GM06990 (cell line): Measurements from ENCODE around the gene EXOC3L1.

ENCODE experiments used
- DNase-seq: peaks from one replicate; pipeline ENCODE4 v3.0.0-alpha.2; 2011; ENCODE audit not compliant: insufficient read length; ENCODE audit errors: extremely low read depth
- H3K27me3 ChIP-seq: replicated peaks from 2 replicates; pipeline ENCODE4 v1.6.0; 2011; ENCODE audit warnings: low read length; ENCODE audit not compliant: control insufficient read depth, insufficient read depth
- H3K36me3 ChIP-seq: 2 replicates; pipeline ENCODE4 v1.5.1; 2011; ENCODE audit warnings: low read length; ENCODE audit not compliant: control insufficient read depth, insufficient read depth
- H3K4me3 ChIP-seq: replicated peaks from 2 replicates; pipeline ENCODE4 v1.5.1; 2011; ENCODE audit warnings: low read depth, mild to moderate bottlenecking, control low read depth, low read length
- TF ChIP-seq, protein P1 (sequence below): IDR thresholded peaks from 2 replicates; pipeline ENCODE4 v1.5.1; 2011; ENCODE audit warnings: low read length, control low read depth, mild to moderate bottlenecking, inconsistent platforms; ENCODE audit not compliant: insufficient read depth, poor library complexity, severe bottlenecking

Gene EXOC3L1

DNA sequence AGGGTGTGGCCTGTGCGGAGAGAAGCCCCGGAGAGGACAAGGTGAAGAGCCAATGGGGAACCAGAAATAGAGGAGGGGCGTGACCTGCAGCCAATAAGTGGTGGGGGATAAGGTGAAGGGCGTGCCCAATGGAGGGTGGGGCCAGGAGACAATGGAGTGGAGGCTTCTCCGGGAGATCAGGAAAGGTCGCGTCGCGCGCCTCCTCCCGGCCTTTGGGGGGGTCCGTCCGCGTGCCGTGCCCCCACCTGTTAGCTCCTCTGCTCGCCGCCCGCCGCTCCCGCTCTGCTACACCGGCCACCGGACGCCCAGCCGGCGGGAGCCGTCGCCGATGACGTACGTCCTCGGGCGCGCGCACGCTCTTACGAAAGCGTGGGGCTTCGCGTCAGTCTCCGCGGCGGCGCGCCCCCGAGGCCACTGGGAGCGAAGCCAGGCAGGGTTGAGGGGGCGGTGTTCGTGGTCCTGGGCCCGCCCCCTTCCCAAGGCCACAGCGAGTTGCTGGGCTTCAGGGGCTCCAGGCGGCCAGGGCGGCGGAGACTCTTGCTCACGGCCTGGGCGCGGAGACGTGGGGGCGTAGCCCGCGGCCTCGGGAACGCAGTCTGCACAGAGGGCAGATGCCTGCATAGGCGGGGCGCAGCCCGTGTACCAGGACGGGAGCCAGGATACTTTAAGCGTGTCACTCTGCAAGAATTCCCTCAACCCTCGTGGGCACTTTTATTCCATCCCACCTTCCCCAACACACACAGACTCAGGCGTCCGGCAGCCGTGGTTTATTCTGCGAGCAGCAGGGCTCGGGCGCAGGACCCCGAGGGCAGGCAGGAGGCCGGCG is 6.1 kb downstream of the EXOC3L1 start, which contains the start of gene MATCAP1:
Gene MATCAP1 (minus strand): TSS at position 337 of the 826 bp plus-strand sequence. CDS start 3,353 bp downstream, outside the sequence.
- H3K4me3 ChIP-seq = peak within 1 kb of the TSS; percentile 77
- H3K27me3 ChIP-seq = no peaks in the 10 kb centered on the region; the same call in 1 of the 2 replicates
- H3K36me3 ChIP-seq = no peaks in the 10 kb centered on the region; the same call in 1 of the 2 replicates
- DNase-seq = peak; percentile 94
- TF ChIP-seq, protein P1, sequence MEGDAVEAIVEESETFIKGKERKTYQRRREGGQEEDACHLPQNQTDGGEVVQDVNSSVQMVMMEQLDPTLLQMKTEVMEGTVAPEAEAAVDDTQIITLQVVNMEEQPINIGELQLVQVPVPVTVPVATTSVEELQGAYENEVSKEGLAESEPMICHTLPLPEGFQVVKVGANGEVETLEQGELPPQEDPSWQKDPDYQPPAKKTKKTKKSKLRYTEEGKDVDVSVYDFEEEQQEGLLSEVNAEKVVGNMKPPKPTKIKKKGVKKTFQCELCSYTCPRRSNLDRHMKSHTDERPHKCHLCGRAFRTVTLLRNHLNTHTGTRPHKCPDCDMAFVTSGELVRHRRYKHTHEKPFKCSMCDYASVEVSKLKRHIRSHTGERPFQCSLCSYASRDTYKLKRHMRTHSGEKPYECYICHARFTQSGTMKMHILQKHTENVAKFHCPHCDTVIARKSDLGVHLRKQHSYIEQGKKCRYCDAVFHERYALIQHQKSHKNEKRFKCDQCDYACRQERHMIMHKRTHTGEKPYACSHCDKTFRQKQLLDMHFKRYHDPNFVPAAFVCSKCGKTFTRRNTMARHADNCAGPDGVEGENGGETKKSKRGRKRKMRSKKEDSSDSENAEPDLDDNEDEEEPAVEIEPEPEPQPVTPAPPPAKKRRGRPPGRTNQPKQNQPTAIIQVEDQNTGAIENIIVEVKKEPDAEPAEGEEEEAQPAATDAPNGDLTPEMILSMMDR = no peak

- TF ChIP-seq, protein P1 = no peak
- no peak for DNase-seq
- no peaks in the 10 kb centered on the region; the same call in 1 of the 2 replicates for H3K36me3 ChIP-seq
- no peaks in the 10 kb centered on the region; the same call in 1 of the 2 replicates for H3K27me3 ChIP-seq
- peak overlapping the region; percentile 77 for H3K4me3 ChIP-seq
Measured at GRCh38 chr16:67183284-67183626, 6.7 kb downstream of the EXOC3L1 start.

DNA sequence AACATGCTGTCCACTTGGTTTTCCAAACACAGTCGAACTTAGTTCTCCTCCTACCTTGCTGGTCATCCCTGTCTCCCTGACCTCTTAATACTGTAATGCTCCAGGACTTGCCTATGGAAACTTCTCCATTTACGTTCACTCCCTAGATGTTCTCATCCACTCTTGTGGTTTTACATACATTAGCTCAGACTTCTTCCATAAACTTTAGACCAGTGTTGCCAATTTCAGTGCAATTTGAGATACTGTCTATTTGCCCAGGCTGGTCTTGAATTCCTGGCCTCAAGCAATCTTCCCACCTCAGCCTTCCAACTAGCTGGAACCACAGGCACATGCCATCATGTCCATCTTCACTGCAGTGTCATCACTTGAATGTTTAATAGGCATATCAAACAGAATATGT is 7.6 kb downstream of the EXOC3L1 start:
- H3K27me3 ChIP-seq = no peaks in the 10 kb centered on the region; the same call in 1 of the 2 replicates
- H3K36me3 ChIP-seq = no peaks in the 10 kb centered on the region; the same call in 1 of the 2 replicates
- DNase-seq = no peak
- H3K4me3 ChIP-seq = peak overlapping the region; percentile 77; the same call in 1 of the 2 replicates
- TF ChIP-seq, protein P1 = no peak

GRCh38 chr16:67181346-67181745 is 8.6 kb downstream of the EXOC3L1 start:
- no peaks in the 10 kb centered on the region; the same call in 1 of the 2 replicates for H3K27me3 ChIP-seq
- TF ChIP-seq, protein P1 = no peak
- no peaks in the 10 kb centered on the region; the same call in 1 of the 2 replicates for H3K36me3 ChIP-seq
- no peak for DNase-seq
- no peak overlapping the region for H3K4me3 ChIP-seq

DNA sequence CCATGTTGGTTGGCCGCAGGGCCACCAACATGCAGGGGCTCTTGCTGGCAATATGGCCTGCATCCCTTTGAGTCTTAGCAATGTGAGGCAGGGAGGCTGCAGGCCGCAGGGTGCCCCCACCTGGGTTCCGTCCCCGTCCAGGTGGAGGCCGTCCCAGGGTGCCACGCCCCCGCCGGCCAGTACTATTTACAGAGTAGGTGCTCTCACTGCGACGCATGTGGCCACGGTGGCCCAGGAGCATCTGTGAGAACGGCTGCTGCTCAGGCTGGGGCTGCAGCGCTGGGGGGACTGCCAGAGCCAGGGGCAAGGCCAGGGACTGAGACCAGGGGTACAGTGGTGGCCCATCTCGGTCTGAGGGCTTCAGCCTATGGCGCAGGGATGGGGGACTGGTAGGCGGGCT is 9.8 kb downstream of the EXOC3L1 start:
- Histone ChIP-seq H3K4me3 (no peak overlapping the region), H3K27me3 (no peaks in the 10 kb centered on the region; the same call in 1 of the 2 replicates), H3K36me3 (no peaks in the 10 kb centered on the region; the same call in 1 of the 2 replicates)
- no peak for DNase-seq
- TF ChIP-seq, protein P1 = no peak
